ENCODE results near the gene ADGRG7.

DNA sequence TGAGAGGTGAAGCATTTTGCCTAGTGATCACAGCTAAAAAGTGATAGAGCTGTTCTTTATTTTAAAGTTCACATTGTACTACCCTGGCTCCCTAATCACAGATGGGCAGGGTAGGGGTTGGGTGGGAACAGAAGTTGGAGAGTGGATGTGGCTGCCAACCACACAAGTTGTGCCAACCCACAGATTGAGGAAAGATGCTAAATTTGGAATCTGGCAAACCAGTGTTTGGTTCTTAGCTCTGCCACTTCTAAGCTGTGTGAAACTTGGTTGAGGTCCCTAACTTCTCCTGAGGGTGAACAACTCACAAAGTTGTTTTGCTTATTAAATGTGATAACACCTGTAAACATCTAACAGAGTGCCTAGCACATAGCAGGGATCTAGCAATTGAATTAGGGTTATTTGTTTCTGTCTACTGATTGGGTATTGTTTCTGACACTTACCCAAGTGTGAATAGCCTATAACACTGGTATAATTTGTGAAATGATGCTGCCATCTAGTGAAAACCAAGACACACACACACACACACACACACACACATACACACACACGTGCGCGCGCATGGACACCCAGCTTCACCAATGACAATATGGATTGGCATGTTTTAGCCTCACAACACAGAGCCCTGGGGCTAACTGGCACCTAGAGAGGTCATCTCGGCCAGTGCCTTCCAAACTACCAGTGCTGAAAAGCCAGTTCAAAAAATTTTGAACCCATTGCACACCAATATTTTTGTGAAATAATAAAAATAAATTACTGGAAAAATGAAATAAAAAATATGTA lies 25.3 kb downstream of the ADGRG7 start:
- TF ChIP-seq POLR2AphosphoS5 (IDR thresholded peaks at IDR 0.05), result no peak
- TF ChIP-seq, protein P1, sequence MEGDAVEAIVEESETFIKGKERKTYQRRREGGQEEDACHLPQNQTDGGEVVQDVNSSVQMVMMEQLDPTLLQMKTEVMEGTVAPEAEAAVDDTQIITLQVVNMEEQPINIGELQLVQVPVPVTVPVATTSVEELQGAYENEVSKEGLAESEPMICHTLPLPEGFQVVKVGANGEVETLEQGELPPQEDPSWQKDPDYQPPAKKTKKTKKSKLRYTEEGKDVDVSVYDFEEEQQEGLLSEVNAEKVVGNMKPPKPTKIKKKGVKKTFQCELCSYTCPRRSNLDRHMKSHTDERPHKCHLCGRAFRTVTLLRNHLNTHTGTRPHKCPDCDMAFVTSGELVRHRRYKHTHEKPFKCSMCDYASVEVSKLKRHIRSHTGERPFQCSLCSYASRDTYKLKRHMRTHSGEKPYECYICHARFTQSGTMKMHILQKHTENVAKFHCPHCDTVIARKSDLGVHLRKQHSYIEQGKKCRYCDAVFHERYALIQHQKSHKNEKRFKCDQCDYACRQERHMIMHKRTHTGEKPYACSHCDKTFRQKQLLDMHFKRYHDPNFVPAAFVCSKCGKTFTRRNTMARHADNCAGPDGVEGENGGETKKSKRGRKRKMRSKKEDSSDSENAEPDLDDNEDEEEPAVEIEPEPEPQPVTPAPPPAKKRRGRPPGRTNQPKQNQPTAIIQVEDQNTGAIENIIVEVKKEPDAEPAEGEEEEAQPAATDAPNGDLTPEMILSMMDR (IDR thresholded peaks at IDR 0.05 in 8 of 11, conservative IDR thresholded peaks at IDR 0.05 in 3 of 11), result no peak
- TF ChIP-seq POLR2A (IDR thresholded peaks at IDR 0.05), result no peak

Measured in spleen (tissue), 7 donors.